Vagina (tissue), 2 donors: ENCODE data around the gene MBOAT2.

Experiments
- POLR2A ChIP-seq, 2 donors: fragments of 450-650 bp; IDR thresholded peaks; one replicate each; pipeline ENCODE4 v1.6.1; 2017; ENCODE audit warnings: antibody characterized with exemption in 2 of 2, mild to moderate bottlenecking in 2 of 2, moderate library complexity in 2 of 2
- TF ChIP-seq, protein P1 (sequence below), 3 experiments: fragments of 450-650 bp in 2 of 3; fragments of 200-600 bp in 1 of 3; sonication (generic) in 1 of 3; IDR thresholded peaks; one replicate each; pipeline ENCODE4 v1.5.1; 2017 to 2019; ENCODE audit warnings: antibody characterized with exemption in 3 of 3, mild to moderate bottlenecking in 2 of 3, moderate library complexity in 2 of 3

GRCh38 chr2:8907764-8908288 is 95.7 kb downstream of the MBOAT2 start:
- TF ChIP-seq, protein P1, sequence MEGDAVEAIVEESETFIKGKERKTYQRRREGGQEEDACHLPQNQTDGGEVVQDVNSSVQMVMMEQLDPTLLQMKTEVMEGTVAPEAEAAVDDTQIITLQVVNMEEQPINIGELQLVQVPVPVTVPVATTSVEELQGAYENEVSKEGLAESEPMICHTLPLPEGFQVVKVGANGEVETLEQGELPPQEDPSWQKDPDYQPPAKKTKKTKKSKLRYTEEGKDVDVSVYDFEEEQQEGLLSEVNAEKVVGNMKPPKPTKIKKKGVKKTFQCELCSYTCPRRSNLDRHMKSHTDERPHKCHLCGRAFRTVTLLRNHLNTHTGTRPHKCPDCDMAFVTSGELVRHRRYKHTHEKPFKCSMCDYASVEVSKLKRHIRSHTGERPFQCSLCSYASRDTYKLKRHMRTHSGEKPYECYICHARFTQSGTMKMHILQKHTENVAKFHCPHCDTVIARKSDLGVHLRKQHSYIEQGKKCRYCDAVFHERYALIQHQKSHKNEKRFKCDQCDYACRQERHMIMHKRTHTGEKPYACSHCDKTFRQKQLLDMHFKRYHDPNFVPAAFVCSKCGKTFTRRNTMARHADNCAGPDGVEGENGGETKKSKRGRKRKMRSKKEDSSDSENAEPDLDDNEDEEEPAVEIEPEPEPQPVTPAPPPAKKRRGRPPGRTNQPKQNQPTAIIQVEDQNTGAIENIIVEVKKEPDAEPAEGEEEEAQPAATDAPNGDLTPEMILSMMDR (IDR thresholded peaks at IDR 0.05): no peak
- no peak for TF ChIP-seq POLR2A (IDR thresholded peaks at IDR 0.05)
